GM18861 (cell line): ENCODE measurements around the gene CACNA2D4.
A peak's percentile ranks its signal among the peaks of the same experiment; 100 is the strongest.
"Not testable (repeated sequence)": the region's sequence is repeated elsewhere in the genome, so short reads cannot be mapped to it uniquely, and the experiment has no call there.

Source experiments
- ATAC-seq: cut with Tn5 transposase; IDR thresholded peaks from one replicate; pipeline ENCODE4 v1.9.1; 2021; ENCODE audit not compliant: unreplicated experiment

CACNA2D4 gene

GRCh38 chr12:1918081-1918883, at the start of gene CACNA2D4:
Gene CACNA2D4 (minus strand): TSS chr12:1918652. CDS start chr12:1918473, 179 bp downstream.
- ATAC-seq: no peak

GRCh38 chr12:1966561-1967226, 48.2 kb upstream of the CACNA2D4 start:
- ATAC-seq: no peak

GRCh38 chr12:1965916-1966315, 47.5 kb upstream of the CACNA2D4 start:
- ATAC-seq: no peak

GRCh38 chr12:1962051-1963020, 43.9 kb upstream of the CACNA2D4 start:
- ATAC-seq: no peak

- ATAC-seq: no peak
These were observed 38.3 kb upstream of the CACNA2D4 start for GRCh38 chr12:1956716-1957115.

- ATAC-seq: no peak
These were observed 31.5 kb upstream of the CACNA2D4 start for GRCh38 chr12:1949771-1950470.

- ATAC-seq: no peak
These were observed 30.4 kb upstream of the CACNA2D4 start for GRCh38 chr12:1948883-1949282.

- no peak for ATAC-seq
These were observed 28.6 kb upstream of the CACNA2D4 start for GRCh38 chr12:1947081-1947480.

- ATAC-seq: no peak
These were observed 27.8 kb upstream of the CACNA2D4 start for GRCh38 chr12:1946296-1946695.

- ATAC-seq: not testable (repeated sequence)
These were observed 27.1 kb upstream of the CACNA2D4 start for GRCh38 chr12:1945502-1945901.

GRCh38 chr12:1939801-1940607, 21.6 kb upstream of the CACNA2D4 start:
- peak; percentile 72 for ATAC-seq

- ATAC-seq: no peak
These were observed 20.9 kb upstream of the CACNA2D4 start for GRCh38 chr12:1939331-1939730.

- no peak for ATAC-seq
These were observed 19.2 kb upstream of the CACNA2D4 start for GRCh38 chr12:1937481-1938224.

GRCh38 chr12:1936406-1937320, 18.2 kb upstream of the CACNA2D4 start:
- no peak for ATAC-seq

GRCh38 chr12:1935700-1936378, 17.4 kb upstream of the CACNA2D4 start:
- no peak for ATAC-seq

- ATAC-seq: no peak
These were observed 16.8 kb upstream of the CACNA2D4 start for GRCh38 chr12:1935242-1935641.

GRCh38 chr12:1934831-1935230, 16.4 kb upstream of the CACNA2D4 start:
- no peak for ATAC-seq
